Upper lobe of right lung (tissue), 1 donor: ENCODE data around the gene PLEK. TPM values are rescaled to one million over a fixed set of nuclear protein-coding genes. Genes with fewer than 3 reads are reported as not detected.

Source experiments
- ATAC-seq: fragments of 200-7000 bp; cut with Tn5 transposase; one replicate; pipeline ENCODE4 v1.9.1; 2020; ENCODE audit warnings: mild to moderate bottlenecking, moderate library complexity
- DNase-seq: peaks from one replicate; pipeline ENCODE4 v3.0.0-alpha.2; 2020
- H3K27ac ChIP-seq: fragments of 200-600 bp; one replicate; pipeline ENCODE4 v1.8.0; 2022
- H3K27me3 ChIP-seq: fragments of 200-600 bp; one replicate; pipeline ENCODE4 v1.8.0; 2022; ENCODE audit warnings: mild to moderate bottlenecking
- H3K36me3 ChIP-seq: fragments of 200-600 bp; one replicate; pipeline ENCODE4 v1.8.0; 2022
- H3K4me1 ChIP-seq: fragments of 200-600 bp; one replicate; pipeline ENCODE4 v1.8.0; 2022
- H3K4me3 ChIP-seq: fragments of 200-600 bp; one replicate; pipeline ENCODE4 v1.8.0; 2022; ENCODE audit warnings: mild to moderate bottlenecking
- H3K9me3 ChIP-seq: fragments of 200-600 bp; one replicate; pipeline ENCODE4 v1.8.0; 2022
- intact Hi-C: fragments of 100-400 bp; cut with DNase I; formaldehyde crosslinking; loops from one replicate; pipeline ENCODE4 v1.11.0; 2022
- total RNA-seq: library from RNA; stranded (reverse); fragmentation: NEBNext Ultra II Directional; extraction: Animal tissue kit (Norgen Biotek cat#: 25700); gene quantifications from one replicate; pipeline ENCODE4 v1.2.1, GENCODE V29; 2021
- TF ChIP-seq, protein P1 (sequence below): fragments of 200-600 bp; IDR thresholded peaks from one replicate; pipeline ENCODE4 v1.8.0; 2022; ENCODE audit warnings: antibody characterized with exemption
- donor health status: DM: no; HTN: yes; CAD: no; lungs with severe emphysema.

The PLEK gene
- total RNA-seq, 1 donor from 2014 or later, result 32.9 TPM

DNA sequence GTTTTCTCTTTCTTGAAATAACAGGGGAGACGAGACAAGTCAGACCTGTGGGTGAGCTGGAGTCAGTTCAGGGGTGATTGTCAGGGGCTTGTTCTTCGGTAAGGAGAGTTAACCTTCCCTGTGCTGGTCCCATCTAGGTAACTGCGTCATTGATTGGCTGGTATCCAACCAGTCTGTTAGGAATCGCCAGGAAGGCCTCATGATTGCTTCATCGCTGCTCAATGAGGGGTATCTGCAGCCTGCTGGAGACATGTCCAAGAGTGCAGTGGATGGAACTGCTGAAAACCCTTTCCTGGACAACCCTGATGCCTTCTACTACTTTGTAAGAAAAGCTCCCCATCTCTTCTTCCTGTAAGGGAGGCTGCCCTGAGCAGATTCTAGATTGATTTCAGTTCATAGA is 21.3 kb downstream of the PLEK start:
- intact Hi-C loops, result no loop called here
- Histone ChIP-seq H3K4me3 (no peak overlapping the region), H3K27ac (no peak overlapping the region), H3K27me3 (no peaks in the 10 kb centered on the region), H3K4me1 (peaks cover 25% of the 10 kb centered on the region), H3K9me3 (no peaks in the 10 kb centered on the region), H3K36me3 (no peaks in the 10 kb centered on the region)
- DNase-seq (no peak), ATAC-seq (no peak)
- TF ChIP-seq, protein P1, sequence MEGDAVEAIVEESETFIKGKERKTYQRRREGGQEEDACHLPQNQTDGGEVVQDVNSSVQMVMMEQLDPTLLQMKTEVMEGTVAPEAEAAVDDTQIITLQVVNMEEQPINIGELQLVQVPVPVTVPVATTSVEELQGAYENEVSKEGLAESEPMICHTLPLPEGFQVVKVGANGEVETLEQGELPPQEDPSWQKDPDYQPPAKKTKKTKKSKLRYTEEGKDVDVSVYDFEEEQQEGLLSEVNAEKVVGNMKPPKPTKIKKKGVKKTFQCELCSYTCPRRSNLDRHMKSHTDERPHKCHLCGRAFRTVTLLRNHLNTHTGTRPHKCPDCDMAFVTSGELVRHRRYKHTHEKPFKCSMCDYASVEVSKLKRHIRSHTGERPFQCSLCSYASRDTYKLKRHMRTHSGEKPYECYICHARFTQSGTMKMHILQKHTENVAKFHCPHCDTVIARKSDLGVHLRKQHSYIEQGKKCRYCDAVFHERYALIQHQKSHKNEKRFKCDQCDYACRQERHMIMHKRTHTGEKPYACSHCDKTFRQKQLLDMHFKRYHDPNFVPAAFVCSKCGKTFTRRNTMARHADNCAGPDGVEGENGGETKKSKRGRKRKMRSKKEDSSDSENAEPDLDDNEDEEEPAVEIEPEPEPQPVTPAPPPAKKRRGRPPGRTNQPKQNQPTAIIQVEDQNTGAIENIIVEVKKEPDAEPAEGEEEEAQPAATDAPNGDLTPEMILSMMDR, result no peak

DNA sequence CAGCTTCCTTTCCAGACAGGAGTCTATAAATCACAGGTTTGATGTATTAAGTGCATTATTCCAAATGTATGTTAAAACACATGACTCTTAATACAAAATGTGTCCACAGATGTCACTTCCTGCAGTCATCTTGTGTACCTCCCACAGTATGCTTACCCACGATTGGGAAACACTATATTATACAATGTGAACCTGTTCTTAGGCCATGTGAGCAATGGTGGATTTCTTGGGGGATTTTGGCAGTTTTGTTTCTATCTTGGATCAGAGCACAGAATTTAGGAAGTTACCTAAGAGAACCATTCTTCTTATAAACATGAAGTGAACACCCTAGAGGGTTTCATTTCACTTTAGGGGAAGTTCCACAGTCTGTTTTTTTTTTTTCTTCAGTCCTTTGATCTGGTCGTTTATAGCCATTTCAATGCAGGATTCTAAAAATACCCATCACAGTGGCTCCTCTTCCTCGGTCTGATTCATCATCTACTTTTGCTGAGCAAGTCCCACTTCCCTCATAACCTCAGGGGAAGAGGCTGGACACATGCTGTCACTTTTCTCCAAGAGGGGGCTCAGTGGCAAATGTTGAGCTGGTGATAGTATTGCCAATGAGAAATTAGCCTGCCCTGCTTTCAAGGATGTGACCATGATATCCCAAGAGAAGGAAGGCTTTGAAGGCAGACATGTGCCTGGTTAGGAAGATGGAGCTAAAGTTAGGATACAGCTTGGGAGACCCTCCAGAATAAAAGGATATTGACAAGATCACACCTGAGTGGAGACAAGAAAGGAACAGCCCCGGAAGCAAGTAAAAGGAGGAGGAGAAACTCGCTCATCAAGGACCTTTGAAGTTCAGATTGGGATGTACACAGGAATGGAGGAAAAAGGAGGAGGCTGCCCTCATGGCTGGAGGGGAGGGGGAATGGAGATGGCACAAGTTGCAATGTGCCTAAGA is 22.6 kb downstream of the PLEK start:
- intact Hi-C loops, result no loop called here
- peaks cover 31% of the 10 kb centered on the region for H3K4me1 ChIP-seq
- no peaks in the 10 kb centered on the region for H3K36me3 ChIP-seq
- no peaks in the 10 kb centered on the region for H3K9me3 ChIP-seq
- peak overlapping the region; percentile 36 for H3K27ac ChIP-seq
- no peaks in the 10 kb centered on the region for H3K27me3 ChIP-seq
- TF ChIP-seq, protein P1, result no peak
- H3K4me3 ChIP-seq, result no peak overlapping the region
- DNase-seq, result no peak
- ATAC-seq, result peak; percentile 65

DNA sequence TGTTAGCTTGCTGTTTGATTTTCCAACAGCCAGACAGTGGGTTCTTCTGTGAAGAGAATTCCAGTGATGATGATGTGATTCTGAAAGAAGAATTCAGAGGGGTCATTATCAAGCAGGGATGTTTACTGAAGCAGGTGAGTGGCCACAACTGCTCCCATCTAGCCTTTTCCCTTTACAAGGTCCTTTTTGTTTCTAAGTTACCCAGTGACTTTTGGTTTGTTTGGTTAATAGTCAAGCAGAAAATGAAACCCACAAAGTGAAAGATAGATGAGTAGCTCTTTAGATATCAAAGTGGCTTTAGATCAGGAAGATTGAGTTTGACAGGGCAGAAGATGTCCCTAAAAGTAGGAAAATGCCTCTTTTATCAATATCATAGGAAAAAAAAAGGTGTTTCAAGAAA is 23.3 kb downstream of the PLEK start:
- no peak for ATAC-seq
- H3K9me3 ChIP-seq, result no peaks in the 10 kb centered on the region
- DNase-seq, result no peak

DNA sequence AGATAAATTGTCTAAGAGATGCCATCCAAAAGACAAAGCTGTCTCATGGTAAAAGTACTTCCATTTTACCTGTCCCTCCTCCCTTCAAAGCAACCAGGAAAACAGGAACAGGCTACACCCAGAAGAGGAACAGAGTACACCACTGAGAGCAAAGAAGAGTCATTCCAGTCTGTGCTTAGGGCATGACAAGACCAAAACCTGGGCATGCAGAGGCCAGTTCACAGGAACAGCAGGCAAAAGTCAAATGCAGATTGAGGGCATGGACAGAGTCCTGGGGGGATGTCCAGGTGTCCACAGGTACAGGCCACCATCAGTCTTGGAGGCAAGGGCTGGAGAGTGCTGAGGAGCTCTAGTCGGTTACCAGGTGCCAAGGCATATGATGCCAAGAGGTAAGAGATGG is 23.7 kb downstream of the PLEK start:
- DNase-seq (no peak), ATAC-seq (peak; percentile 30)
- H3K27me3 ChIP-seq, result no peaks in the 10 kb centered on the region
- no peaks in the 10 kb centered on the region for H3K9me3 ChIP-seq
- no peaks in the 10 kb centered on the region for H3K36me3 ChIP-seq
- H3K4me1 ChIP-seq, result peaks cover 31% of the 10 kb centered on the region
- H3K27ac ChIP-seq, result no peak overlapping the region
- intact Hi-C loops, result no loop called here
- TF ChIP-seq, protein P1, result no peak
- H3K4me3 ChIP-seq, result no peak overlapping the region

More for the DNA sequence above, 23.3 kb downstream of the PLEK start:
- no peaks in the 10 kb centered on the region for H3K36me3 ChIP-seq
- intact Hi-C loops, result no loop called here
- H3K27me3 ChIP-seq, result no peaks in the 10 kb centered on the region
- TF ChIP-seq, protein P1, result no peak
- peak overlapping the region; percentile 36 for H3K27ac ChIP-seq
- H3K4me1 ChIP-seq, result peaks cover 31% of the 10 kb centered on the region
- no peak overlapping the region for H3K4me3 ChIP-seq

DNA sequence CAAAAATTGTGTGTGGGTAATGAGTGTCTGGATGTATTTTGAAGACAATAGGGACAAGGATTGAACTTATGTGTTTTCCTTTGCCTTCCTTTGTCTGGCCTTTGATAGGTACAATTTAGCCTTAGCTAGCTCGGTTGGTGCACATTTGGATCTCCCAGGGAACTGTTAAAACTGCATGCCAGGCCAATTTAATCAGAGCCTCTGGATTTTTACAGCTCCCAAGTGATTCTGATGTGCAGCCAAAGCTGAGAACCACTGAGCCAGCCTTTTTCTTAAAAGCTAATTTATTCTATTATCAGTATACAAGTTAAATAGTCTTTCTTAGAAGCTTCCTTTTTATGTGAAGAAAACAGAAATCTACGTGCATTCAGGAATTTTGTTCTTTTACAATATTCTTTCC is 25.0 kb downstream of the PLEK start:
- H3K9me3 ChIP-seq, result no peaks in the 10 kb centered on the region
- no peaks in the 10 kb centered on the region for H3K36me3 ChIP-seq
- DNase-seq, result no peak
- H3K4me1 ChIP-seq, result peaks cover 30% of the 10 kb centered on the region
- no peak overlapping the region for H3K27ac ChIP-seq
- TF ChIP-seq, protein P1, result no peak
- intact Hi-C loops, result no loop called here
- H3K27me3 ChIP-seq, result no peaks in the 10 kb centered on the region
- H3K4me3 ChIP-seq, result no peak overlapping the region
- ATAC-seq, result no peak
